Hindlimb muscle (tissue), 1 donor: Measurements from ENCODE around the gene CD34. TPM values are rescaled to one million over a fixed set of nuclear protein-coding genes. Genes with fewer than 3 reads are reported as not detected.
"Not testable (repeated sequence)": the region's sequence is repeated elsewhere in the genome, so short reads cannot be mapped to it uniquely, and the experiment has no call there.

ENCODE experiments used
- DNase-seq: peaks from one replicate; pipeline ENCODE4 v3.0.0-alpha.2; 2013
- polyA plus RNA-seq: library from polyadenylated mRNA; unstranded; fragments of 120-200 nt; gene quantifications from one replicate; pipeline ENCODE4 v1.2.1, GENCODE V29; 2013; ENCODE audit not compliant: insufficient read length

CD34 gene
- polyA plus RNA-seq, 1 donor = 151 TPM

DNA sequence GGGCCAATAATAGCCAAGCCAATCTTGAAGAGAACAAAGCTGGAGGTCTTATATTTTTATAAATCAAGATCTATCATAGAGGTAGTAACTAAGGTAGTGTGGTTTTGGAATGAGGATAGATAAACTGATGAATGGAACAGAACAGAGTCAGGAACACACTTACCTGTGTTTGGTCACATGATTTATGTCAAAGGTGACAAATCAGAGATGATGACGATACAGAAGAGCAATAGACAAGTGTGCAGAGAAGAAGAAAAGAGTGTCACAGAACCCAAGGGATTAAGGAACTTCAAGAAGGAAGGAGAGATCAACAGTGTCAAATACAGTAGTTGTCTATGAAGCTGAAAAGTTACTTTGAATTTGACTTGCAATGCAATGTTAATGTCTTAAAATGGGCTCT is 16.1 kb upstream of the CD34 start:
- DNase-seq = no peak

GRCh38 chr1:207925969-207926368 is 15.0 kb upstream of the CD34 start:
- DNase-seq = not testable (repeated sequence)

DNA sequence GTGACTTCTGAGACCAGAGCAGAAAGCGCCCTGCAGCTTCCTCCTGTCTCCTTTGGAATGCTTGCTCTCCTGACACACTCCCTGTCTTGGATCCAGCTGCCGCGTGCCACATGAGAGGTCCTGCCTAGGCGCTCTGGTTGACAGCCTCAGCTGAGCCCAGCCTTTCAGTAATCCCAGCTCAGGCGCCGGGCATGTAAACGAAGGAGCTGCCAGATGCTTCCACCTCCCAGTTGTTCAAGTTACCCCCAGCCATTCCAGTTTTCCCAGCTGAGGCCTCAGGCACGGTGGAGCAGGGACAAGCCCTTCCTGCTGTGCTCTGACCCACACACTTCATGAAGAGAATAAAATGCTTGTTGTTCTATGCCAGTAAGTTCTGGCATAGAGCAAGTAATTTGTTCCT is 14.3 kb upstream of the CD34 start:
- peak; percentile 59 for DNase-seq

GRCh38 chr1:207923561-207923960 is 12.6 kb upstream of the CD34 start:
- DNase-seq = no peak

DNA sequence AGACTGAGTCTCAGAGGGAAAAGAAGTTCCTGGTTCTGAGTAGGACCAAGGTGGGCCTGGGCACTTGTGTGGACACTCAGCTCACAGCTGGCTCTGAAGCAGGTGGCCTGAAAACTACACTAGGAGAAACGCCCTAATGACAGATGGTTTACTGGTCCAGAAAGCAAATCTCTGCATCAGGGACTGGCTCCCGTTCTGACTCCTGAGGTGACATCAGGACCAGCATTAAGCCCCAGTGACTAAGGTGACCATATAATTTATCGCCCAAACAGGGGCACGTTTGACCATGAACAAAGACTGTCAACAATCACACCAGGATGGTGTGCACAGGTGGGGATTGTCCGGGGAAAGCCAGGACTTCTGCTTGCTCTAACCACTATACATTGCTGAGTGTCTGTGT is 12.2 kb upstream of the CD34 start:
- DNase-seq = no peak

DNA sequence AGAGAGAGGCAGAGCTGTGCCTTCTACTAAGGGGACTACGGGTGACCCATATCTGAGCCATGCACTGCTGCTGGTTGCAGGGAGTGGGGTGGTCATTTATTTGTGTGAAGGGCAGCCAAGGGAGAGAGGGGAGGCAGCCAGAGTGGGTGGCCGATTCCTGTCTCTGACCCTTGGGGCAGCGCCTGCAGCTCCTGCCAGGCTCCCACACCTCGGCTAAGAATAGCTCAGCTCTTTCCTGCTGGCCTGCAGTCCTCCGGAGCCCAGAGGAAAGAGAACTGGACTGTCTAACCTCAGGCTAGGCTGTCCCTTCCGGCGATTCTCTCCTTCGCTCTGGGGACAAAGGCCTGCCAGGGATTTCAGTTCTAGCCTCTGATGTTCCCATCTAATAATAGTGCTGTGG is 11.6 kb upstream of the CD34 start:
- no peak for DNase-seq

DNA sequence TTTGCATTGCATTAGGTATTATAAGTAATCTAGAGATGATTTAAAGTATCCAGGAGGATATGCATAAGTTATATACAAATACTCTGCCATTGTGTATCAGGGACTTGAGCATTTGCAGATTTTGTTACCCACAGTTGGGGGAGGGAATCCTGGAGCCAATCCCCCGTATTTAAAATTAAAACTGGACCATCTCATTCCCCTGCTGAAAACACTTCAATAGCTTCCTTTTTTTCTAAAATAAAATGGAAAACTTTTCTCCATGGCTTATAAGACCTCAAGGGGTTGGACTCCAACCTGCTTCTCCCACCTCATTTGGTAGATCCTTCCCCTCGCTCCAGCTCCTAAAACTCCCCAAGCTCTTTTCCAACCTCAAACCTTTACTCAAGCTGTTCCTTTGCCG is 10.4 kb upstream of the CD34 start:
- DNase-seq = no peak

DNA sequence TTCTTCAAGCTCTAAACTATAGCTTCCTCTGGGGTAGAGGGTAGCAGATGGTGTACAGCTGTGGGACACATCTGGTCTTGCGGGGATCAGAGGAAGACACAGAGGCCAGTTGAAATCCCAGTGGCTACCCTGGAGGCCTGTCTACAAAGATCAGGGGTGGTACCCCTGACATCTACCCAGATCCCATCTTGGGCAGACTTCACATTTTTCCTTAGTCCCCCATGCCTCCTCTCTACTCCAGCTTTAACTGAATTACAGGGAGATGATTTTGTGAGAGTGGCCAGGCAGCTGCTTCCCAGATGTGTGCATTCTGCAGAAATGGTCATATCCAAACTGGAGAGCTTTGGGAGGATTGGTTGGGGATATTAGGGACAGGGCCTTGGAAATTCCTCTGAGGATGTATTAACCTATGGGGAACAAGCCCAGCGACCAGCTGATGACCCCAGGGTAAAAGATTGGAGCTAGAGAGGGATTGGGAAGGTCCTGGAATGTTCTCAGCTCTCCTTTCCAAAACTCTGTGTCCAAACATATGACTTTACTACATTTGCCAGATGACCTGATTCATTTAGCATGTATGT is 9.6 kb upstream of the CD34 start:
- peak; percentile 74 for DNase-seq

GRCh38 chr1:207919523-207920170 is 8.7 kb upstream of the CD34 start:
- DNase-seq = peak; percentile 85

DNA sequence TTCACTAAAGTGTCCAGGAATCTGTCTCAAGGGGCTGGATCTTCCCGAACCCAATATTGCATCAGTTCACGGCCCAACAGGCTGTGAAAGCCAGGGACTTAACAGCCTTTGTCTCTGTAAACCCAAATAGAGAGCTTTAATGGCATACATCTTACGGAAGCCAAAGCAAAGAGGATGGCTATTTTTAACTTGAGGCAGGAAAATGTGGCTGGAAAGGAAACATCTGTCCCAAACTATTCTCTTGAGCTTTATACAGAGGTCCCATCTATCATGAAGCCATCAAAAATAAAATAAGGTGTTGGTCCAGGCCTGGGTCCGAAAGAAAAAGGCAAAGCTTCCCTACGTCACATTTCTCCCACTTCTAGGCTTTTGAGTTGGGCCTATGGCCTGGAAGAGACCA is 7.7 kb upstream of the CD34 start:
- no peak for DNase-seq

- no peak for DNase-seq
These were observed 7.1 kb upstream of the CD34 start for GRCh38 chr1:207918011-207918410.

DNA sequence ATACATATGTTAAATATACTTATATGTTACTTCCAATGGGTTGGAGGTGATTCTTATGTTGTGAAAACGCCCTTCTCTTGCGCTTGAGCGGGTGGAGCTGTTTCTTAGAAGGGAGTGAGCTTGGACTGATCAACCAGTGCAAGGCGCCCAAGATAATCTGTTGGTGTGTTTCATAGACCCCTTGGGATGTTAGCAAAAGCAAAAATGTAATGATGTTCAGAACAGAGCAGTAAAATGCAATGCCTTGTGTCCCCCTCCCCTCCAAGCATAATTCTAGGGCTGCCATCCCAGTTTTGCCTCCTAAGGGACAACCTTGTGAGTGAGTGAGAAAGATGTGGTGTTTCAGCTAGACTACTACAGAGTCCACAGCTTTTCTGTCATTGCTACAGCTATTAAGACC is 6.2 kb upstream of the CD34 start:
- no peak for DNase-seq

- DNase-seq = no peak
These were observed 3.0 kb upstream of the CD34 start for GRCh38 chr1:207913951-207914350.

DNA sequence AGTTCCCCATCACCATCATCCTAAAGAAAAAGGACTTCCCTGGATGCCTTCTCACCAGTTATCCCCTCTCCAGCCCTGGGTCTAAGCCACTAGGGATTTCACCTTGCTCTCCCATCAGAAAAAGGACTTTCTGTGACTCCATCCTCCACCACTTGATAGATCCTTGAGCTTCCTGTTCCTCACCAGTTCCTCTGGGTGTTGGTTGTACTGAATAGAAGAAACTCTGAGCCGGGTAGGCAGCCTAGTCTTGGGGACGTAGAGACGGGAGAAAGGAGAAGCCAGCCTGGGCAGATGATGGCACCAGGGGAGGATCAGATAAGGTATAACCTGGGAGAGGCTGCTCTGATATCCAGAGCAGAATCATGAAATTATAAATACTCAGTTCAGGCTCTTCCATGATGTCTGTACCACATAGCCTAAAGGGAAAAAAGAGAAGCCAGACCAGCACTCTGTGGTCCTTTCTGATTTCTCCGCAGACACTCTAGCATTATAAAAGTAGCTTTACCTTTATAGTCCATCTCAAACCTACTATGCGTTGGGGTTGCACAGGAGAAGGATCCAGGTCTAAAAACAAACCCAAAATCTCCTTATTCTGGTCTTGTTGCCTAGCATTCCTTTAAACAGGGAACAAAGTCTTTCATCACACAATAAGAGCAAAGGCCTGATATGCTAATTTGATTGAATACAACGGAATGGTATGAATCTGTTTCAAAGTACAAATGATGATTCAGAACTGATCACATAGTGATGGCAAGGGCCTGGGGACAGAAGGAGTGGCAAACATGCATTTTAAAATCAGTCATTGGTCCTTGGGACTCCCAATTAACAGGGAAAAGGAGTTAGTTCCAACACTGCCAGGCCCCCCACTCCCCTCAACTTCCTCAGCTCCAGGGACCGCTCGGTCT is 1.2 kb upstream of the CD34 start:
- no peak for DNase-seq

DNA sequence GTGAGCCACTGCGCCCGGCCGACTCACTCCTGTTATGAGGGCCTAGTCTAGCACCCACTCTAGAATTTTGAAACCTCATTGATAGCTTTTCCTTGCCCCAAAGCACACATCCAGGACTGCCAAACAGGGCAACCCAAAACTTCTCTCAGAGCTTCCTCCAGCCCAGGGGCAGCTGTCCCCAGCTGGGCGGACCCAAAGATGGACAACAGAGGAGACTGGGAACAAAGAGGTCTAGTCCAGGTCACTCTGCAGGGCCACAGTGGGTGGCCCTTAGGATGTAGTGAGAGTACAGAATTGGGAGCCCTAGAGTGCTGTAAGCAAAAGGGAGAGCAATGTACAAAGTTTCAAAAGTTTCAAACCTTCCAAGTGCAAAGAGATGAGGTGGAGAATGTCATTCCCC is 1.2 kb downstream of the CD34 start:
- no peak for DNase-seq

GRCh38 chr1:207908107-207908734 is 2.7 kb downstream of the CD34 start:
- DNase-seq = no peak

- no peak for DNase-seq
These were observed 6.5 kb downstream of the CD34 start for GRCh38 chr1:207904391-207904790.

GRCh38 chr1:207903767-207904166 is 7.2 kb downstream of the CD34 start:
- DNase-seq = no peak

- no peak for DNase-seq
These were observed 7.9 kb downstream of the CD34 start for GRCh38 chr1:207903053-207903452.

- DNase-seq = no peak
These were observed 8.4 kb downstream of the CD34 start for GRCh38 chr1:207902566-207902965.

DNA sequence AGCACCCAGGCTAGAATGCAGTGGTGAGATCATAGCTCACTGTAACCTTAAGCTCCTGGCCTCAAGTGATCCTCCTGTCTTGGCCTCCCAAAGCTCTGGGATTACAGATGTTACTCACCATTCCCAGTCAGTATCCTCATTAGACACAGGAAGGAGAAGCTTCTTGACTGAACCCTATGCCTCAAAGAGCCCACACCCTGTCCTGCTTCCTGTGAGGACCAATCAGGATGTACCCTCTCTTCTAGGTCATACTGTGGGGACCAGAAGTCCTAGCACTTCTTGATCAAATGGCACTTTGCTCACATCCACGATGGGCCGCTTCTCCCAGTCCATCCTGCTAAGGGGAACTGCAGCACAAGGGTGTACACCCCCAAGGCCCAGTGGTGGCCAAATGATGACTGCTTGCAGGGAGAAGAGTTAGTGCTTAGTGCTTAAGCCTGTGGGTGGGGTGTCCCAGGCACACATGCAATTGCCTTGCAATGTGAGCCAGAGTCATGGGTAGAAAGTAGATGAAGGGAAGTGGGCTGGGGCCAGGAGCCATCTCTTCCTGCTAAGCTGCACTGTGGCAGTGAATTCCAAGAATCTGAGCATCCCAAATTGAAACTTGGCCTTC is 9.8 kb downstream of the CD34 start:
- DNase-seq = no peak

DNA sequence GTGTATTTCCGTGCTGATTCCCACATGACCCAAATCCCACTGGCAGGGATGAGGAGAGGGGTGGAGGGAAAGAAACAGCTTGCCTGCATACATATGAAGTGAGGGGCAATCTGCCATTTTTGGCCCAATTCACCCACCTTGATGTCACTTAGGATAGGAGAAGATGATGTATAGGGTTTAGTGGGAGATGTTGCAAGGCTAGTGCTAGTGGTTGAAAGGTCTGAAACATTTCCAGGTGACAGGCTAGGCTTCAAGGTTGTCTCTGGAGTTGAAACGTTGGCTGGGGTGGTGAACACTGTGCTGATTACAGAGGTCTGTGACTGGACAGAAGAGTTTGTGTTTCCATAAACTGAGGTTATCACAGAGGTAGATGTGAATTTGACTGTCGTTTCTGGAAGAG is 12.1 kb downstream of the CD34 start:
- DNase-seq = no peak

DNA sequence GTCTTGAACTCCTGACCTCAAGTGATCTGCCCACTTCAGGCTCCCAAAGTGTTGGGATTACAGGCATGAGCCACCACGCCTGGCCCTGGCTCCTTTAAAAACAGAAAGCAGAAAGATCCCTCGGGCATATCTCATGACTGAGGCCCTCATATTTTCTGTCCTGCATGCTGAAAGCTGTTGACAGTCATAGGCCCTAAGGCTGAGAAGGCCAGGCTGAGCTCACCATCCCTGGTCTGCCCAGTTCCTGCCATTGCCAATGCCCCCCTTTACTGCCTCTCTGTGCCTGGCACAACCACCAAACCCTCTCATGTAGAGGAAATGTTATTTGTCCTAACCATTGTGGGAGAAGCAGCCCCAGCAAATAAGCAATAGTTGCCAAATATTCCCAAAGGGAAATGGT is 12.7 kb downstream of the CD34 start:
- DNase-seq = no peak
